HCT116 (cell line): Measurements from ENCODE around the gene SBF1. TPM values are rescaled to one million over a fixed set of nuclear protein-coding genes. Genes with fewer than 3 reads are reported as not detected.
A peak's percentile ranks its signal among the peaks of the same experiment; 100 is the strongest.

Source experiments
- ATAC-seq: fragments of 200-7000 bp; cut with Tn5 transposase; 2 replicates; pipeline ENCODE4 v1.9.1; 2020; ENCODE audit warnings: mild to moderate bottlenecking, moderate library complexity
- BruUV-seq: library from RNA; stranded (reverse); fragments of 400-500 nt; replicated peaks from 2 replicates; lab custom pipeline; 2021; lab: Mats Ljungman, UMichigan
- CTCF ChIA-PET: fragments of 300-600 bp; sonication (Branson Sonifier 250); formaldehyde crosslinking; loops from one replicate; lab custom pipeline; 2021; ENCODE audit warnings: antibody characterized with exemption; lab: Charles Lee
- POLR2A ChIA-PET: fragments of 300-600, 350-600 bp; sonication (Branson Sonifier 250); formaldehyde crosslinking; loops from one replicate; lab custom pipeline; 2021; ENCODE audit warnings: antibody characterized with exemption; lab: Charles Lee
- RAD21 ChIA-PET, 2 experiments: fragments of 300-600 bp; sonication (Branson Sonifier 250); formaldehyde crosslinking; loops; one replicate each; lab custom pipeline; 2023; ENCODE audit warnings: low total read pairs in 2 of 2; ENCODE audit not compliant: uncharacterized antibody in 2 of 2, unreplicated experiment in 2 of 2, low non-redundant PET in 1 of 2; lab: Charles Lee
- DNase-seq: peaks from one replicate; pipeline ENCODE4 v3.0.0-alpha.2; 2010; ENCODE audit warnings: low read depth, low spot score
- H2AFZ ChIP-seq: fragments of 200-600 bp; shearing (Covaris generic), sonication (generic); 2 replicates; pipeline ENCODE4 v1.6.1; 2017; ENCODE audit warnings: low read depth, mixed run types, mixed read lengths, antibody characterized with exemption, low read length; ENCODE audit not compliant: poor library complexity, severe bottlenecking
- H3K27ac ChIP-seq: 2 replicates; pipeline ENCODE4 v1.5.1; 2012; ENCODE audit warnings: low read depth, low read length
- H3K27me3 ChIP-seq: fragments of 200-600 bp; sonication (generic); 2 replicates; pipeline ENCODE4 v1.6.1; 2016; ENCODE audit warnings: mixed run types, low read length, mixed read lengths; ENCODE audit not compliant: insufficient read depth
- H3K36me3 ChIP-seq, 2 experiments: fragments of 200-500 bp in 1 of 2; fragments of 200-600 bp in 1 of 2; sonication (Bioruptor generic) in 1 of 2; sonication (generic) in 1 of 2; 2 replicates each; pipeline versions ENCODE4 v1.5.1 to v1.6.1; 2014 to 2016; ENCODE audit warnings: low read length in 2 of 2, inconsistent platforms in 1 of 2, mixed read lengths in 1 of 2, mixed run types in 1 of 2; ENCODE audit not compliant: insufficient read depth in 2 of 2, control insufficient read depth in 1 of 2
- H3K4me1 ChIP-seq, 2 experiments: fragments of 200-600 bp in 1 of 2; sonication (generic) in 1 of 2; 2 replicates each; pipeline versions ENCODE4 v1.5.1 to v1.6.1; 2012 to 2017; ENCODE audit warnings: low read length in 2 of 2, inconsistent platforms in 1 of 2, mild to moderate bottlenecking in 1 of 2, mixed read lengths in 1 of 2, mixed run types in 1 of 2, moderate library complexity in 1 of 2; ENCODE audit not compliant: insufficient read depth in 2 of 2, control insufficient read depth in 1 of 2
- H3K4me2 ChIP-seq: fragments of 200-600 bp; sonication (generic); 2 replicates; pipeline ENCODE4 v1.6.1; 2017; ENCODE audit warnings: mixed run types, low read length, mixed read lengths
- H3K4me3 ChIP-seq, 2 experiments: fragments of 200-600 bp in 1 of 2; sonication (generic) in 1 of 2; replicated peaks in 1 of 2; 2 replicates each; pipeline ENCODE4 v1.5.1; 2011 to 2016; ENCODE audit warnings: low read length in 2 of 2, control low read depth in 1 of 2, low read depth in 1 of 2, mild to moderate bottlenecking in 1 of 2, mixed read lengths in 1 of 2, mixed run types in 1 of 2
- H3K79me2 ChIP-seq: fragments of 200-600 bp; sonication (generic); 2 replicates; pipeline ENCODE4 v1.6.1; 2017; ENCODE audit warnings: mild to moderate bottlenecking, mixed run types, low read length, moderate library complexity, mixed read lengths; ENCODE audit not compliant: insufficient read depth
- H3K9ac ChIP-seq: fragments of 200-600 bp; sonication (generic); 2 replicates; pipeline ENCODE4 v1.6.1; 2016; ENCODE audit warnings: low read length, mixed read lengths
- H3K9me2 ChIP-seq: fragments of 200-600 bp; sonication (generic), shearing (Covaris generic); 2 replicates; pipeline ENCODE4 v1.6.1; 2017; ENCODE audit warnings: mixed run types, mild to moderate bottlenecking, moderate library complexity; ENCODE audit not compliant: insufficient read depth
- H3K9me3 ChIP-seq, 2 experiments: fragments of 200-500 bp in 1 of 2; fragments of 200-600 bp in 1 of 2; sonication (Bioruptor generic) in 1 of 2; sonication (generic) in 1 of 2; 2 replicates each; pipeline ENCODE4 v1.6.1; 2014 to 2017; ENCODE audit warnings: low read length in 2 of 2, mixed read lengths in 2 of 2, inconsistent platforms in 1 of 2, low read depth in 1 of 2, mild to moderate bottlenecking in 1 of 2, mixed run types in 1 of 2, moderate library complexity in 1 of 2; ENCODE audit not compliant: control insufficient read depth in 1 of 2, insufficient read depth in 1 of 2
- H4K20me1 ChIP-seq: fragments of 200-600 bp; sonication (generic), shearing (Covaris generic); 2 replicates; pipeline ENCODE4 v1.6.1; 2017; ENCODE audit warnings: mixed run types, mild to moderate bottlenecking, moderate library complexity; ENCODE audit not compliant: insufficient read depth
- CBX3 ChIP-seq: IDR thresholded peaks from 2 replicates; pipeline ENCODE4 v1.6.1; 2012; ENCODE audit warnings: low read depth
- ELF1 ChIP-seq: IDR thresholded peaks from 2 replicates; pipeline ENCODE4 v1.6.1; 2012; ENCODE audit warnings: low read depth, borderline replicate concordance
- EZH2 ChIP-seq: fragments of 200-600 bp; sonication (generic); IDR thresholded peaks from 2 replicates; pipeline ENCODE4 v1.6.1; 2017; ENCODE audit warnings: antibody characterized with exemption, mixed run types
- EZH2phosphoT487 ChIP-seq: fragments of 200-600 bp; IDR thresholded peaks from 2 replicates; pipeline ENCODE4 v1.6.1; 2018; ENCODE audit warnings: antibody characterized with exemption, borderline replicate concordance
- RAD21 ChIP-seq: IDR thresholded peaks from 2 replicates; pipeline ENCODE4 v1.6.1; 2012; ENCODE audit warnings: low read depth, mild to moderate bottlenecking
- ZFX ChIP-seq: fragments of 450-650 bp; IDR thresholded peaks from 2 replicates; pipeline ENCODE4 v1.6.1; 2017
- intact Hi-C: fragments of 100-400 bp; cut with micrococcal nuclease; formaldehyde crosslinking; loops from 2 replicates; pipeline ENCODE4 v1.10.0; 2022
- total RNA-seq: library from RNA; stranded (reverse); gene quantifications from one replicate; pipeline ENCODE4 v1.2.1, GENCODE V29; 2021; ENCODE audit not compliant: unreplicated experiment
- TF ChIP-seq, protein P1 (sequence below), 3 experiments: fragments of 200-600 bp in 1 of 3; sonication (generic) in 1 of 3; IDR thresholded peaks in 2 of 3; conservative IDR thresholded peaks in 1 of 3; 2 replicates each; pipeline ENCODE4 v1.5.1; 2012 to 2017; ENCODE audit warnings: low read depth in 2 of 3, low read length in 2 of 3, antibody characterized with exemption in 1 of 3, borderline replicate concordance in 1 of 3, control low read depth in 1 of 3, mild to moderate bottlenecking in 1 of 3, mixed read lengths in 1 of 3, mixed run types in 1 of 3, moderate library complexity in 1 of 3; ENCODE audit not compliant: insufficient read depth in 1 of 3
- TF ChIP-seq, protein P2 (sequence below): IDR thresholded peaks from 2 replicates; pipeline ENCODE4 v1.6.1; 2012

SBF1 gene
- total RNA-seq, 1 experiment from 2014 or later, result 91.1 TPM

DNA sequence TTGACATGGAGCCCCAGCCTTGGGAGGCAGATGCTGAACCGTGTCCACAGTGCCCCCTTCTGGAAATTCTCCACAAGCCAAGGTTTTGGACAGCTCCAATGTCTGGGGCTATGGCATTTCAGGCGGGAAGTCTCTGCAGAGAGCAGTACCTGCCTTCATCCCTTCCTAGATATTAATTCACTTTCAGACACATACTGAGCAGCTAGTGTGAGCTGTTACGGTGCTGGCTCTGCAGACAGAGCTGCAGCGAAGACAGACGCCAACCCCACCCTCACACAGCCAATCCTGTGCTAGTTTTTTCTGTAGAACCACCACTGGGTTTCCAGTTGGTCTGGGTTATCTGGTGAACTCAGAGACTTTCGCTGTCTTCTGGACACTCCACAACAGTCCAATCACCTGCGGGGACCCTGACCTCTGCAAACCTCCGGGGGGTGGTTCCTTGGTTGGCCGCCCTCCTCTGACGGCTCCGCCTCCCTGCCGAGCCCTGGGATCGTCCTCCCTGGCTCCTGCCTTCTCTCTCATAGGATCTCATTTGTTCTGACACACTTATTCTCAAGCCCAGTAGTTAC lies 23.6 kb upstream of the SBF1 start:
- Histone ChIP-seq H2AFZ (no peak overlapping the region), H3K9me2 (no peaks in the 10 kb centered on the region), H3K9ac (no peak overlapping the region), H3K27ac (no peak overlapping the region), H3K27me3 (no peaks in the 10 kb centered on the region), H4K20me1 (no peaks in the 10 kb centered on the region), H3K9me3 (no peaks in the 10 kb centered on the region), H3K4me3 (peak overlapping the region in 1 of 2 experiments; percentile 9; a peak in 1 of 4 replicates), H3K4me2 (peak overlapping the region; percentile 59), H3K4me1 (peaks cover 4 to 8% of the 10 kb centered on the region in 2 experiments; a peak in 3 of 4 replicates)
- ChIA-PET CTCF (interaction anchor here (0.8 to 2.5 kb wide), 10 partner anchors 9 to 257 kb away, joined by 3 to 10 read pairs (median 4); partner anchors contain the start of genes LMF2, NCAPH2 and SCO2), RAD21 (no interaction called here)
- DNase-seq (peak; percentile 44), ATAC-seq (peak; percentile 91)
- BruUV-seq, result no TSS peak
- intact Hi-C loops, result loop anchor here (5.0 kb wide), 1 partner anchor 246 kb away; the partner anchor contains the start of gene HDAC10
- TF ChIP-seq RAD21 (peak; percentile 82), EZH2phosphoT487 (no peak), CBX3 (no peak), EZH2 (no peak), ZFX (no peak), ELF1 (no peak)
- TF ChIP-seq, protein P1, sequence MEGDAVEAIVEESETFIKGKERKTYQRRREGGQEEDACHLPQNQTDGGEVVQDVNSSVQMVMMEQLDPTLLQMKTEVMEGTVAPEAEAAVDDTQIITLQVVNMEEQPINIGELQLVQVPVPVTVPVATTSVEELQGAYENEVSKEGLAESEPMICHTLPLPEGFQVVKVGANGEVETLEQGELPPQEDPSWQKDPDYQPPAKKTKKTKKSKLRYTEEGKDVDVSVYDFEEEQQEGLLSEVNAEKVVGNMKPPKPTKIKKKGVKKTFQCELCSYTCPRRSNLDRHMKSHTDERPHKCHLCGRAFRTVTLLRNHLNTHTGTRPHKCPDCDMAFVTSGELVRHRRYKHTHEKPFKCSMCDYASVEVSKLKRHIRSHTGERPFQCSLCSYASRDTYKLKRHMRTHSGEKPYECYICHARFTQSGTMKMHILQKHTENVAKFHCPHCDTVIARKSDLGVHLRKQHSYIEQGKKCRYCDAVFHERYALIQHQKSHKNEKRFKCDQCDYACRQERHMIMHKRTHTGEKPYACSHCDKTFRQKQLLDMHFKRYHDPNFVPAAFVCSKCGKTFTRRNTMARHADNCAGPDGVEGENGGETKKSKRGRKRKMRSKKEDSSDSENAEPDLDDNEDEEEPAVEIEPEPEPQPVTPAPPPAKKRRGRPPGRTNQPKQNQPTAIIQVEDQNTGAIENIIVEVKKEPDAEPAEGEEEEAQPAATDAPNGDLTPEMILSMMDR (IDR thresholded peaks at IDR 0.05 in 2 of 3, conservative IDR thresholded peaks at IDR 0.05 in 1 of 3; ENCODE audit: borderline replicate concordance in 1 of 3, insufficient read depth in 1 of 3, low read depth in 2 of 3, low read length in 2 of 3), result peak; percentile 68 to 77 (median 76)
- TF ChIP-seq, protein P2, sequence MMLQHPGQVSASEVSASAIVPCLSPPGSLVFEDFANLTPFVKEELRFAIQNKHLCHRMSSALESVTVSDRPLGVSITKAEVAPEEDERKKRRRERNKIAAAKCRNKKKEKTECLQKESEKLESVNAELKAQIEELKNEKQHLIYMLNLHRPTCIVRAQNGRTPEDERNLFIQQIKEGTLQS, result no peak
- TF ChIP-seq, all 23 proteins: peak for 2
- no peaks in the 10 kb centered on the region for H3K36me3 ChIP-seq
- POLR2A ChIA-PET, result no interaction called here
- no peaks in the 10 kb centered on the region for H3K79me2 ChIP-seq
